ENCODE measurements around the gene SNX22.

The SNX22 gene

GRCh38 chr15:64144565-64145281 is 6.8 kb upstream of the SNX22 start:
- no peak overlapping the region for H3K4me3 ChIP-seq (ENCODE audit: severe bottlenecking)
- ATAC-seq (ENCODE audit: low read depth): 0 out of 3 replicates have a peak, but pooled peaks have one; percentile 5
- H3K4me1 ChIP-seq (ENCODE audit: insufficient read depth, poor library complexity, severe bottlenecking): no peaks in the 10 kb centered on the region
- no peak for TF ChIP-seq CTCF (IDR thresholded peaks at IDR 0.05; ENCODE audit: poor library complexity, severe bottlenecking)
- H3K27me3 ChIP-seq (ENCODE audit: insufficient read depth, poor library complexity, severe bottlenecking): no peaks in the 10 kb centered on the region
- H3K36me3 ChIP-seq (ENCODE audit: low read depth): peaks cover 19% of the 10 kb centered on the region
- no peak overlapping the region for H3K27ac ChIP-seq (ENCODE audit: poor library complexity, severe bottlenecking)
- no peak for DNase-seq (ENCODE audit: low spot score)
- no peaks in the 10 kb centered on the region for H3K9me3 ChIP-seq (ENCODE audit: severe bottlenecking)

- Histone ChIP-seq H3K27me3 (ENCODE audit: insufficient read depth, poor library complexity, severe bottlenecking) (no peaks in the 10 kb centered on the region), H3K27ac (ENCODE audit: poor library complexity, severe bottlenecking) (no peak overlapping the region), H3K4me3 (ENCODE audit: severe bottlenecking) (no peak overlapping the region), H3K9me3 (ENCODE audit: severe bottlenecking) (no peaks in the 10 kb centered on the region), H3K36me3 (ENCODE audit: low read depth) (0 out of 2 replicates have a peak, but pooled peaks cover 12% of the 10 kb centered on the region), H3K4me1 (ENCODE audit: insufficient read depth, poor library complexity, severe bottlenecking) (no peaks in the 10 kb centered on the region)
- DNase-seq (ENCODE audit: low spot score) (no peak), ATAC-seq (ENCODE audit: low read depth) (no peak)
- no peak for TF ChIP-seq CTCF (IDR thresholded peaks at IDR 0.05; ENCODE audit: poor library complexity, severe bottlenecking)
These were observed 5.5 kb upstream of the SNX22 start for GRCh38 chr15:64146041-64146440.

GRCh38 chr15:64146520-64146884 is 5.0 kb upstream of the SNX22 start:
- no peak for DNase-seq (ENCODE audit: low spot score)
- Histone ChIP-seq H3K27me3 (ENCODE audit: insufficient read depth, poor library complexity, severe bottlenecking) (no peaks in the 10 kb centered on the region), H3K27ac (ENCODE audit: poor library complexity, severe bottlenecking) (no peak overlapping the region), H3K4me3 (ENCODE audit: severe bottlenecking) (no peak overlapping the region), H3K9me3 (ENCODE audit: severe bottlenecking) (no peaks in the 10 kb centered on the region), H3K36me3 (ENCODE audit: low read depth) (0 out of 2 replicates have a peak, but pooled peaks cover 12% of the 10 kb centered on the region), H3K4me1 (ENCODE audit: insufficient read depth, poor library complexity, severe bottlenecking) (no peaks in the 10 kb centered on the region)
- TF ChIP-seq CTCF (IDR thresholded peaks at IDR 0.05; ENCODE audit: poor library complexity, severe bottlenecking): no peak
- no peak for ATAC-seq (ENCODE audit: low read depth)

- Histone ChIP-seq H3K36me3 (ENCODE audit: low read depth) (0 out of 2 replicates have a peak, but pooled peaks cover 12% of the 10 kb centered on the region), H3K27ac (ENCODE audit: poor library complexity, severe bottlenecking) (no peak overlapping the region), H3K4me3 (ENCODE audit: severe bottlenecking) (no peak overlapping the region), H3K27me3 (ENCODE audit: insufficient read depth, poor library complexity, severe bottlenecking) (peaks cover 4% of the 10 kb centered on the region), H3K4me1 (ENCODE audit: insufficient read depth, poor library complexity, severe bottlenecking) (no peaks in the 10 kb centered on the region), H3K9me3 (ENCODE audit: severe bottlenecking) (no peaks in the 10 kb centered on the region)
- DNase-seq (ENCODE audit: low spot score): no peak
- no peak for TF ChIP-seq CTCF (IDR thresholded peaks at IDR 0.05; ENCODE audit: poor library complexity, severe bottlenecking)
- no peak for ATAC-seq (ENCODE audit: low read depth)
These were observed 4.4 kb upstream of the SNX22 start for GRCh38 chr15:64146885-64147681.
